ENCODE data around the gene NR3C1.
"Not testable (repeated sequence)": the region's sequence is repeated elsewhere in the genome, so short reads cannot be mapped to it uniquely, and the experiment has no call there.

NR3C1 gene

DNA sequence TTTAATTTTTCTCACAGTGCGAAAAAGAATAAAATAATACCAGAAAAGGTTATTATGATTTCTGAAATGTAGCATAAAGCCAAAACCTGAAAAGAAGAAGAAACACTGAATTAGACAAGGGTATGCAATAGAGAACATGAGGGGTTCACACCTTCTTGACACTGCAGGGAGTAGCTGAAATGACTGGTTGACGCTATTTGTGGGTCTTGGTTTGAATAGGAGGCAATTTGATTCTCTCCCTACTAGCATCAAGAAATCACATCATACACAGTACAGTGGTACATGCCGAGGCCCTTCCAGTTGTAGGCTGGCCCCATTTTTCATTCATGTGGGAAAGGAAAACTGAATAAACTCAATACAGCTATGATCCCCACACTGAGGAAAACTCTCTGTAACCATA, 68.6 kb downstream of the NR3C1 start:
- no peak for DNase-seq (ENCODE audit: low read depth)
- TF ChIP-seq, protein P1, sequence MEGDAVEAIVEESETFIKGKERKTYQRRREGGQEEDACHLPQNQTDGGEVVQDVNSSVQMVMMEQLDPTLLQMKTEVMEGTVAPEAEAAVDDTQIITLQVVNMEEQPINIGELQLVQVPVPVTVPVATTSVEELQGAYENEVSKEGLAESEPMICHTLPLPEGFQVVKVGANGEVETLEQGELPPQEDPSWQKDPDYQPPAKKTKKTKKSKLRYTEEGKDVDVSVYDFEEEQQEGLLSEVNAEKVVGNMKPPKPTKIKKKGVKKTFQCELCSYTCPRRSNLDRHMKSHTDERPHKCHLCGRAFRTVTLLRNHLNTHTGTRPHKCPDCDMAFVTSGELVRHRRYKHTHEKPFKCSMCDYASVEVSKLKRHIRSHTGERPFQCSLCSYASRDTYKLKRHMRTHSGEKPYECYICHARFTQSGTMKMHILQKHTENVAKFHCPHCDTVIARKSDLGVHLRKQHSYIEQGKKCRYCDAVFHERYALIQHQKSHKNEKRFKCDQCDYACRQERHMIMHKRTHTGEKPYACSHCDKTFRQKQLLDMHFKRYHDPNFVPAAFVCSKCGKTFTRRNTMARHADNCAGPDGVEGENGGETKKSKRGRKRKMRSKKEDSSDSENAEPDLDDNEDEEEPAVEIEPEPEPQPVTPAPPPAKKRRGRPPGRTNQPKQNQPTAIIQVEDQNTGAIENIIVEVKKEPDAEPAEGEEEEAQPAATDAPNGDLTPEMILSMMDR (conservative IDR thresholded peaks at IDR 0.05; ENCODE audit: control insufficient read depth, insufficient read depth, low read depth, low read length): no peak
- H3K4me3 ChIP-seq (ENCODE audit: control insufficient read depth, low read depth, low read length): no peak overlapping the region

GRCh38 chr5:143334380-143334779, 69.1 kb downstream of the NR3C1 start:
- not testable (repeated sequence) for DNase-seq (ENCODE audit: low read depth); H3K4me3 ChIP-seq (ENCODE audit: control insufficient read depth, low read depth, low read length)

DNA sequence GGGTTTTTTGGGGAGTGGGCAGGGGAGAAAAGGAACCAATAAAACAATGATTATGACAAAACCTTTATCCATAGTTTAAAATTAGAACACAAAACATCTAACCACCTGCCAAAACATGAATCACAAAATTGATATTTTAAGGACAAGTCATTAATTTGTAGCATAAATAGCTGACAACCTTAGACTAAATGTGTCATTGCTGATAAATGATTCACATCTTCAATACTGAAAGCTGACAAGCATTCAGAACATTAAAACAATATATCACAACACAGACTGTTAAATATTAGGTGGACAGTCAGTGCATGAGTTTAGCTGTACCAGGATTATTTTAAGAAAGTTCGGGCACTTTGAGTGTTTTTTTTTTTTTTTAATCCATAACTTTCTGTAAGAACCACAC, 71.5 kb downstream of the NR3C1 start:
- TF ChIP-seq, protein P1 (conservative IDR thresholded peaks at IDR 0.05; ENCODE audit: control insufficient read depth, insufficient read depth, low read depth, low read length): no peak
- no peak overlapping the region for H3K4me3 ChIP-seq (ENCODE audit: control insufficient read depth, low read depth, low read length)
- DNase-seq (ENCODE audit: low read depth): no peak

GRCh38 chr5:143329843-143330242, 73.6 kb downstream of the NR3C1 start:
- H3K4me3 ChIP-seq (ENCODE audit: control insufficient read depth, low read depth, low read length): no peak overlapping the region
- TF ChIP-seq, protein P1 (conservative IDR thresholded peaks at IDR 0.05; ENCODE audit: control insufficient read depth, insufficient read depth, low read depth, low read length): no peak
- DNase-seq (ENCODE audit: low read depth): no peak

DNA sequence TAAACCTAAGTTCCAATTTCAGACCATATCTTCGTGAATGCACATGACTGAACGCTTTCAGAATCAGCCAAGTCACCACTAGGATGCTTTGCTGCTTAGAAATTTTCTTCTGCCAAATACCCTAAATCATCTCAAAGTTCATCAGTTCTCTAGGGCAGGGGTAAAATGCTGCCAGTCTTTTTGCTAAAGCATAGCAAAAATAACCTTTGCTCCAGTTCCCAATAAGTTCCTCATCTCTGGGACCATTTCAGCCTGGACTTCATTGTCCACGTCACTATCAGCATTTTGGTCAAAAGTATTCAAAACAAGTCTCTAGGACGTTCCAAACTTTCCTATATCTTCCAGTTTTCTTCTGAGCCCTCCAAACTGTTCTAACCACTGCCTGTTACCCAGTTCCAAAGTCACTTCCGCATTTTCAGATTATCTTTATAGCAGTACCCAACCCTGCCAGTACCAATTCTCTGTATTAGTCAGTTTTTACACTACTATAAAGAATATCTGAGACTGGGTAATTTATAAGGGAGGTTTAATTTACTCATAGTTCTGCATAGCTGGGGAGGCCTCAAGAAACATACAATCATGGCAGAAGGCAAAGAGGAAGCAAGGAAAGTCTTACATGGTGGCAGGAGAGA, 74.8 kb downstream of the NR3C1 start:
- DNase-seq (ENCODE audit: low read depth): no peak
- no peak overlapping the region for H3K4me3 ChIP-seq (ENCODE audit: control insufficient read depth, low read depth, low read length)
- TF ChIP-seq, protein P1 (conservative IDR thresholded peaks at IDR 0.05; ENCODE audit: control insufficient read depth, insufficient read depth, low read depth, low read length): no peak

DNA sequence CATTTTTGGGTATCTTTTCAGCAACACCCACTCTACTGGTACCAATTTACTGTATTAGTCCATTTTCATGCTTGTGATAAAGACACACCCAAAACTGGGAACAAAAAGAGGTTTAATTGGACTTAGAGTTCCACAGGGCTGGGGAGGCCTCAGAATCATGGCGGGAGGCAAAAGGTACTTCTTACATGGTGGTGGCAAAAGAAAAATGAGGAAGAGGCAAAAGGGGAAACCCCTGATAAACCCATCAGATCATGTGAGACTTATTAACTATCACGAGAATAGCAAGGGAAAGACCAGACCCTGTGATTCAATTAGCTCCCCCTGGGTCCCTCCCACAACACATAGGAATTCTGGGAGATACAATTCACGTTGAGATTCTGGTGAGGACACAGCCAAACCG, 78.4 kb downstream of the NR3C1 start:
- DNase-seq (ENCODE audit: low read depth); H3K4me3 ChIP-seq (ENCODE audit: control insufficient read depth, low read depth, low read length): not testable (repeated sequence)

- peak; percentile 54 for DNase-seq (ENCODE audit: low read depth)
- not testable (repeated sequence) for H3K4me3 ChIP-seq (ENCODE audit: control insufficient read depth, low read depth, low read length)
- TF ChIP-seq, protein P1 (conservative IDR thresholded peaks at IDR 0.05; ENCODE audit: control insufficient read depth, insufficient read depth, low read depth, low read length): peak; percentile 14
Measured at GRCh38 chr5:143322931-143323630, 80.4 kb downstream of the NR3C1 start.

DNA sequence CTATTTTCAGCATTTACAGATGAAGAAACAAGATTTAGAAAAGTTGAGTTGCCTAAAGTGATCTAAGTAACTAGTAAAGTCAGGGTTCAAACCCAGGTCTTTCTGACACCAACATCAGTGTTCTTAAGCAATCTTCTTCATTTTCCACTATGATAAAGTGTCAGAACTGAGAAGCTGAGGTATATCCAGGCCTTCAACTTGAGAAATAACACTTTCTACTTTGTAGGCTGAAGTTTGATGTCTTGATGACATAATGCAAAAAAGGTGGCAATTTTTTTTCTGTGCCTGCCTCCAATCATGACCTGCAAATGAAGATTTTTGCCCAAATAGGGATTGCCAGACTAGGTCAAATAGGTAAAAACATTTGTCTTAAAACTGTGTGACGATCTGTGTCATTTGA, 81.3 kb downstream of the NR3C1 start:
- DNase-seq (ENCODE audit: low read depth): no peak
- TF ChIP-seq, protein P1 (conservative IDR thresholded peaks at IDR 0.05; ENCODE audit: control insufficient read depth, insufficient read depth, low read depth, low read length): no peak

More for the DNA sequence above, 81.3 kb downstream of the NR3C1 start:
- no peak overlapping the region for H3K4me3 ChIP-seq (ENCODE audit: control insufficient read depth, low read depth, low read length)

Data from fibroblast of mammary gland (primary cell).